Esophagus mucosa (tissue), 1 donor: ENCODE measurements around the gene HOXD9. TPM values are rescaled to one million over a fixed set of nuclear protein-coding genes. Genes with fewer than 3 reads are reported as not detected.

Experiments used
- ATAC-seq: fragments of 200-7000 bp; cut with Tn5 transposase; one replicate; pipeline ENCODE4 v1.9.1; 2020
- total RNA-seq: library from RNA; stranded (reverse); gene quantifications from one replicate; pipeline ENCODE4 v1.2.4, GENCODE V29; 2023
- donor health status: DM: yes; HTN: yes; CAD: no.

HOXD9 gene
- total RNA-seq, 1 donor from 2014 or later: 1.1 TPM

GRCh38 chr2:176085861-176086771 is 36.4 kb upstream of the HOXD9 start:
- ATAC-seq: no peak

GRCh38 chr2:176087330-176088047 is 35.0 kb upstream of the HOXD9 start:
- ATAC-seq: no peak

GRCh38 chr2:176088048-176088936 is 34.2 kb upstream of the HOXD9 start:
- ATAC-seq: peak; percentile 57

- no peak for ATAC-seq
Measured at GRCh38 chr2:176088937-176089842, 33.3 kb upstream of the HOXD9 start.

GRCh38 chr2:176089843-176090395 is 32.6 kb upstream of the HOXD9 start:
- ATAC-seq: no peak

GRCh38 chr2:176090862-176091261 is 31.7 kb upstream of the HOXD9 start:
- ATAC-seq: no peak

- no peak for ATAC-seq
Measured at GRCh38 chr2:176091329-176092258, 30.9 kb upstream of the HOXD9 start.

GRCh38 chr2:176092270-176093144 is 30.0 kb upstream of the HOXD9 start, which contains the start of gene HOXD13:
TSS of gene HOXD13 (plus strand) at chr2:176092721. CDS start at chr2:176092891, 170 bp downstream.
- ATAC-seq: peak; percentile 24

- ATAC-seq: no peak
Measured at GRCh38 chr2:176093145-176093897, 29.2 kb upstream of the HOXD9 start.

GRCh38 chr2:176093898-176094249 is 28.6 kb upstream of the HOXD9 start:
- ATAC-seq: no peak

- no peak for ATAC-seq
Measured at GRCh38 chr2:176094349-176094748, 28.2 kb upstream of the HOXD9 start.

- no peak for ATAC-seq
Measured at GRCh38 chr2:176095421-176095820, 27.1 kb upstream of the HOXD9 start.

- ATAC-seq: no peak
Measured at GRCh38 chr2:176096243-176096985, 26.1 kb upstream of the HOXD9 start.

- ATAC-seq: peak; percentile 86
Measured at GRCh38 chr2:176096986-176097819, 25.3 kb upstream of the HOXD9 start.

GRCh38 chr2:176097820-176098365 is 24.6 kb upstream of the HOXD9 start:
- no peak for ATAC-seq
